ENCODE measurements around the gene CTPS2.

CTPS2 gene

GRCh38 chrX:16544969-16545368, 167.5 kb downstream of the CTPS2 start:
- no peak for DNase-seq
